Loucy (cell line): ENCODE measurements around the gene ZFYVE26.
A peak's percentile ranks its signal among the peaks of the same experiment; 100 is the strongest.

ENCODE experiments used
- H2AFZ ChIP-seq: fragments of 200-600 bp; sonication (generic); 2 replicates; pipeline ENCODE4 v1.6.0; 2016; ENCODE audit warnings: antibody characterized with exemption, mild to moderate bottlenecking, low read length, moderate library complexity
- H3F3A ChIP-seq: fragments of 200-600 bp; 2 replicates; pipeline ENCODE4 v1.6.0; 2016; ENCODE audit warnings: antibody characterized with exemption, low read depth, mild to moderate bottlenecking
- H3K27me3 ChIP-seq: fragments of 200-600 bp; sonication (generic); 2 replicates; pipeline ENCODE4 v1.6.1; 2014; ENCODE audit warnings: low read length, mild to moderate bottlenecking; ENCODE audit not compliant: insufficient read depth, poor library complexity, severe bottlenecking
- H3K36me3 ChIP-seq: fragments of 200-600 bp; sonication (generic); 2 replicates; pipeline ENCODE4 v1.6.1; 2016; ENCODE audit warnings: low read length; ENCODE audit not compliant: insufficient read depth
- H3K4me1 ChIP-seq: fragments of 200-600 bp; sonication (generic); 2 replicates; pipeline ENCODE4 v1.5.1; 2014; ENCODE audit warnings: low read length, mild to moderate bottlenecking; ENCODE audit not compliant: insufficient read depth, poor library complexity, severe bottlenecking
- H3K4me2 ChIP-seq: fragments of 200-600 bp; sonication (generic); 2 replicates; pipeline ENCODE4 v1.6.0; 2014; ENCODE audit warnings: antibody characterized with exemption, low read length, low read depth, mild to moderate bottlenecking; ENCODE audit not compliant: poor library complexity, severe bottlenecking
- H3K4me3 ChIP-seq: fragments of 200-600 bp; sonication (generic); 2 replicates; pipeline ENCODE4 v1.5.1; 2014; ENCODE audit warnings: low read length, mild to moderate bottlenecking, mixed read lengths; ENCODE audit not compliant: poor library complexity, severe bottlenecking
- H3K79me2 ChIP-seq: fragments of 200-600 bp; sonication (generic); 2 replicates; pipeline ENCODE4 v1.6.1; 2014; ENCODE audit warnings: low read length; ENCODE audit not compliant: insufficient read depth
- H3K9ac ChIP-seq: fragments of 200-600 bp; sonication (generic); 2 replicates; pipeline ENCODE4 v1.6.0; 2014; ENCODE audit warnings: mild to moderate bottlenecking, low read depth, low read length, moderate library complexity; ENCODE audit not compliant: poor library complexity, severe bottlenecking
- H3K9me2 ChIP-seq: fragments of 200-600 bp; sonication (generic); replicated peaks from 2 replicates; pipeline ENCODE4 v1.6.1; 2016; ENCODE audit warnings: low read depth, low read length, mixed read lengths
- H3K9me3 ChIP-seq: fragments of 200-600 bp; sonication (generic); 2 replicates; pipeline ENCODE4 v1.6.1; 2014; ENCODE audit warnings: mild to moderate bottlenecking, antibody characterized with exemption, low read length, low read depth; ENCODE audit not compliant: insufficient read depth
- H4K20me1 ChIP-seq: fragments of 200-600 bp; sonication (generic); 2 replicates; pipeline ENCODE4 v1.6.0; 2014; ENCODE audit warnings: antibody characterized with exemption, low read length, mild to moderate bottlenecking; ENCODE audit not compliant: insufficient read depth, poor library complexity, severe bottlenecking
- CTCF ChIP-seq: fragments of 200-600 bp; sonication (generic); conservative IDR thresholded peaks from 2 replicates; pipeline ENCODE4 v1.5.1; 2014; ENCODE audit warnings: mild to moderate bottlenecking, antibody characterized with exemption, low read length
- EZH2phosphoT487 ChIP-seq: fragments of 200-600 bp; IDR thresholded peaks from 2 replicates; pipeline ENCODE4 v1.6.1; 2018; ENCODE audit warnings: antibody characterized with exemption, mild to moderate bottlenecking, moderate library complexity, borderline replicate concordance

The ZFYVE26 gene

GRCh38 chr14:67727361-67727760 lies 89.0 kb downstream of the ZFYVE26 start:
- no peak overlapping the region for H2AFZ ChIP-seq
- peaks cover under 1% of the 10 kb centered on the region for H3K4me1 ChIP-seq
- H3K36me3 ChIP-seq, result no peaks in the 10 kb centered on the region
- no peaks in the 10 kb centered on the region for H3F3A ChIP-seq
- H3K9me2 ChIP-seq, result no peaks in the 10 kb centered on the region
- TF ChIP-seq CTCF (no peak), EZH2phosphoT487 (no peak)
- H3K9me3 ChIP-seq, result no peaks in the 10 kb centered on the region
- no peak overlapping the region for H3K9ac ChIP-seq
- H3K79me2 ChIP-seq, result no peaks in the 10 kb centered on the region
- no peak overlapping the region for H3K4me2 ChIP-seq
- H3K4me3 ChIP-seq, result no peak overlapping the region
- no peaks in the 10 kb centered on the region for H3K27me3 ChIP-seq
- no peaks in the 10 kb centered on the region for H4K20me1 ChIP-seq

- TF ChIP-seq EZH2phosphoT487 (no peak), CTCF (no peak)
- H3F3A ChIP-seq, result no peaks in the 10 kb centered on the region
- no peaks in the 10 kb centered on the region for H4K20me1 ChIP-seq
- no peaks in the 10 kb centered on the region for H3K79me2 ChIP-seq
- H3K4me1 ChIP-seq, result peaks cover 6% of the 10 kb centered on the region
- no peaks in the 10 kb centered on the region for H3K36me3 ChIP-seq
- no peak overlapping the region for H3K4me3 ChIP-seq
- no peak overlapping the region for H3K4me2 ChIP-seq
- H3K9me3 ChIP-seq, result no peaks in the 10 kb centered on the region
- no peaks in the 10 kb centered on the region for H3K9me2 ChIP-seq
- no peak overlapping the region for H2AFZ ChIP-seq
- H3K27me3 ChIP-seq, result no peaks in the 10 kb centered on the region
- H3K9ac ChIP-seq, result no peak overlapping the region
Measured at GRCh38 chr14:67725171-67725570, 91.2 kb downstream of the ZFYVE26 start.

- no peaks in the 10 kb centered on the region for H4K20me1 ChIP-seq
- H3K9ac ChIP-seq, result no peak overlapping the region
- H3K4me2 ChIP-seq, result peak overlapping the region; percentile 31
- no peaks in the 10 kb centered on the region for H3F3A ChIP-seq
- H3K79me2 ChIP-seq, result no peaks in the 10 kb centered on the region
- no peaks in the 10 kb centered on the region for H3K9me3 ChIP-seq
- peak overlapping the region; percentile 6 for H3K4me3 ChIP-seq
- no peaks in the 10 kb centered on the region for H3K27me3 ChIP-seq
- no peaks in the 10 kb centered on the region for H3K9me2 ChIP-seq
- H3K36me3 ChIP-seq, result no peaks in the 10 kb centered on the region
- H2AFZ ChIP-seq, result peak overlapping the region; percentile 57
- TF ChIP-seq EZH2phosphoT487 (no peak), CTCF (no peak)
- peaks cover 6% of the 10 kb centered on the region for H3K4me1 ChIP-seq
Measured at GRCh38 chr14:67722293-67722692, 94.1 kb downstream of the ZFYVE26 start.
